G401.6 (cell line): Measurements from ENCODE around the gene VTI1A.
"Not testable (repeated sequence)": the region's sequence is repeated elsewhere in the genome, so short reads cannot be mapped to it uniquely, and the experiment has no call there.

Experiments used
- FAIRE-seq: peaks from 2 replicates; lab custom pipeline; 2012; peaks lifted over from hg19 to GRCh38; lab: Jason Lieb, UNC

The VTI1A gene

GRCh38 chr10:112446855-112447619, at the start of gene VTI1A, which contains the start of gene ZDHHC6:
VTI1A (plus strand) TSS chr10:112447215; CDS start chr10:112447374, 159 bp downstream.
ZDHHC6 (minus strand) TSS chr10:112446914; CDS start chr10:112445436, 1,478 bp downstream.
- no peak for FAIRE-seq

- FAIRE-seq, result no peak
These were observed 49.4 kb upstream of the VTI1A start for GRCh38 chr10:112397592-112397991.

- FAIRE-seq, result no peak
These were observed 44.1 kb upstream of the VTI1A start for GRCh38 chr10:112402917-112403316.

- no peak for FAIRE-seq
These were observed 42.4 kb upstream of the VTI1A start for GRCh38 chr10:112404617-112405016.

GRCh38 chr10:112406806-112407205, 40.2 kb upstream of the VTI1A start:
- FAIRE-seq, result not testable (repeated sequence)

GRCh38 chr10:112407696-112408095, 39.3 kb upstream of the VTI1A start:
- no peak for FAIRE-seq

GRCh38 chr10:112409299-112409698, 37.7 kb upstream of the VTI1A start:
- FAIRE-seq, result no peak

- FAIRE-seq, result no peak
These were observed 37.3 kb upstream of the VTI1A start for GRCh38 chr10:112409755-112410154.

DNA sequence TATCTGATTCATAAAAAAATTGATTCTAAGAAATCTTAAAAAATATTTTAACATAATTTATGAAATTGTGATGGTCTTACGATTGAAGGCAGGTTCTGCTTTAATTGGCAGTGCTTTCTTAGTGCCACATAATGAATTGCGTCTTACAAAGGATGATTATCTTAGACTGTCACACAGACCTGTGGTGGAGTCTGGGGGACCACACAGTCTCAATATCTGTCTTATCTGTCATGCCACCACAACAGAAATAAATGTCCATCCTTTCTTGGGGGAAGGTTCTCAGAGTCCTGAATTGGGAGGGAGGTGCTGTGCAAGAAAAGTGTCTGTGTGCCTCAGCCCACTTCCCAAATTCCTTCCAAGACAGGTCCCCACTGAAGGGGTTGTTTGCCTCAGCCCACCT, 34.3 kb upstream of the VTI1A start:
- no peak for FAIRE-seq

DNA sequence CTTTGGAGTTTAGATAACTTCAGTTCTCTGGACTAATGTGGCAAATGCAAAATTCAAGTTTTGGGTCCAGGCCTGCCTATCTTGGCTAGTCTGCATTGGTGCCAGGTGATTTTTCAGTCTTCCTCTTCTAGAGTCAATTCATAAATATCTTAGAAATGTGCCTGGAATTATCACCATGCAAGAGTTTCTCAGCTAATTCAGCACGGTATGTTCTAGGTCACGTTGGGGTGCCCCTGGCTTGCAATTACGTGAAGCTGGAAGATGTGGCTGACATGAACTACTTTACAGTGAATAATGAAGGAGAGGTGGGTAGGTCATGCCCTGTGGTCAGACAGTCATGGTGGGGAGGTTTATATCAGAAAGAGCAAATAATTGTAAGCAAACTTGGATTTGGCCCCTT, 25.3 kb upstream of the VTI1A start:
- no peak for FAIRE-seq

DNA sequence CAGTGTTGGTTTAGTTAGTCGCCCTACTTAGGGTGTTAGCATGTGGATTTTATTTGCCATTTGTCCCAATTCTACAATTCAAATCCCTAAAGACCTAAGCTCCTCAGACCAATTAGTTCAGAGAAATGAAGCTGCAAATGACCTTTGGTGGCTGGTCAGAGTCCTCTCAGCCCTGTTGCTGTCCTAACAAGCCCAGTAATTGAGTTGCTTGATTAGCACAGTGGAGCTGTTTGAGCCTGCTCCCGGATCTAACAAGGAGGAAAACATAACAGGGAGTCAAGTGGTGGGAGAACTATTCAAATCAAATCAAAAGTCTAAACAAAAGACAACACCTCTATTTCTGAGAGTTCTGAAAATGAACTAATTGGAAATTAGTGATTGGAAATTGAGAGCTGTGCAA, 22.4 kb upstream of the VTI1A start:
- no peak for FAIRE-seq

DNA sequence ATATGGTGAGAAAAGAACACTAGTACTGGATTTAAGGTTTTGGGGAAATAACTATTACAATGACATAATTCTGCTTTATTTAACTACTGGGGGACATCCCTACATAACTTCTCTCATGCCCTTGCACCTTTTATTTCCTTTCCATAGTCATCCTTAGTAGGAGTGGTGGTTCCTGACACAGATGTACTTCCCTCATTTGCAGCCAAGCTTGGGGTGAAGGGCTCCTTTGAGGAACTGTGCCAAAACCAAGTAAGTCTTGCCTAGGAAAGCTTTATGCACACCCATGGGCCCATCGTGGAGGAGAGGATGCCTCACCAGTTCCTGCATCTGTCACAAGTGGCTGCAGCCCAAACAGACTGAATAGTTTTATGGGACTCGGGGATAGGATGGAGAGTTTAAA, 20.9 kb upstream of the VTI1A start:
- FAIRE-seq, result no peak

DNA sequence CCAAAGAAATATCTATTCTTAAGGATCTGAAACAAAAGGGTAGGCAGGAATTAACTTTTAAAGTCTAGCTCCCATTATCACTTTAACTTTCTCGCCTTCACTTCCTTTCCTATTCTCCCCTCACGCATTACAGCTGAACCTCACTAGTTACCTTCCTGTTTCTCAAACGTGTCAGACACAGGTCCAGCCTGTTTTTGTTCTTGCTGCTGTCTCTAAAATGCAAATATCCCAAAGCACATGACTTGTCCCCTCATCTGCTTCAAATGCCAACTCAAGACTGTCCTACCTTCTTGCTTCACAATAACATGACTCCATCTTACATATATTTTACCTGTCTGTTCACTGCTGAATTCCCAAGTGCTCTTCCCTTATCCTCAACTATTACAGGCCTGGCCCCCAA, 17.9 kb upstream of the VTI1A start:
- no peak for FAIRE-seq

- FAIRE-seq, result no peak
These were observed 17.3 kb upstream of the VTI1A start for GRCh38 chr10:112429654-112430230.

- no peak for FAIRE-seq
These were observed 13.9 kb upstream of the VTI1A start for GRCh38 chr10:112433136-112433535.

DNA sequence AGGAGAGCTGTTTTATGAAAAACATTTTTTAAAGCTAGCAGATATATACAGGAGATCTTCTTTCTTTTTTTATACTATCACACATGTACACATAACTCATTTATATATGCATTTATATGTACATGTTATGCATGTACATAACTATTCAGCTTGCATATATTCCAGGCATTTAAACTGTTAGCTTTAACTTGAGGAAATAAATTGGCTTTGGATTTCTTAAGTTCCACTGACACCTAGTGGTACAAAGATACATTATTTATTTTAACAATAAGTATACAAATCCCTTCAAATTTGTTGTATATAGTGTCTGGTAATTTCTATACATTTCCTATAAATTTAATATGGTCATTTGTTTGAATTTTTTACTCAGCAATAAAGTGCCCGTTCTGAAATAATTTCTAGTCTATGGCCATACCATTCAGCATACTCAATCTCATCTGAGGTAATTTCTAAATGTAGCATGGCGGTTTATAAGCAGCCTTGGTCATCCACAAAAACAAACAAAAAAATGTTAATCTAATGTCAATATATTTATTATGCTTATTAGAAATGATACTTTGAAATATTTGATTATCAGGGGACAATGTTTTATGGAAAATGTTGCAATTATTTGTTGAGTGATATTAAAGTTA, 11.9 kb upstream of the VTI1A start:
- FAIRE-seq, result peak; percentile 95

DNA sequence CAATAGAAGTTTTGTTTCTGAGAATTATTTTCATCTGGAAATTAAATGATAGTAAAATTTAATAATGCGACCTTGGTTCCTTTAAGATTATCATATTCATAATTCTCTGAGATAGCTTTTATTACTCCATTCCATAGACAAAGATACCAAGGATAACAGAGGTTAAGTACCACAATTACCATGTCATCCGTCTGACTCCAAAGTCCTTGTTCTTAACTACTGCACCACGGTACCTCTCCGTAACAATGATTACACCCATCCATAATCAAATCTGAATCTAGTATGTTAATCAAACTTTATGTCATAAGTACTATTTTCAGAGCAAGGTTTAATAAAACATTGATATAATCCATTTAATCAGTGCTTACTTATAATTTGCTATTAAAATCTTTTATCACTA, 8.7 kb upstream of the VTI1A start:
- FAIRE-seq, result no peak

GRCh38 chr10:112441520-112441919, 5.5 kb upstream of the VTI1A start:
- FAIRE-seq, result no peak

- no peak for FAIRE-seq
These were observed 5.0 kb upstream of the VTI1A start for GRCh38 chr10:112442063-112442462.

DNA sequence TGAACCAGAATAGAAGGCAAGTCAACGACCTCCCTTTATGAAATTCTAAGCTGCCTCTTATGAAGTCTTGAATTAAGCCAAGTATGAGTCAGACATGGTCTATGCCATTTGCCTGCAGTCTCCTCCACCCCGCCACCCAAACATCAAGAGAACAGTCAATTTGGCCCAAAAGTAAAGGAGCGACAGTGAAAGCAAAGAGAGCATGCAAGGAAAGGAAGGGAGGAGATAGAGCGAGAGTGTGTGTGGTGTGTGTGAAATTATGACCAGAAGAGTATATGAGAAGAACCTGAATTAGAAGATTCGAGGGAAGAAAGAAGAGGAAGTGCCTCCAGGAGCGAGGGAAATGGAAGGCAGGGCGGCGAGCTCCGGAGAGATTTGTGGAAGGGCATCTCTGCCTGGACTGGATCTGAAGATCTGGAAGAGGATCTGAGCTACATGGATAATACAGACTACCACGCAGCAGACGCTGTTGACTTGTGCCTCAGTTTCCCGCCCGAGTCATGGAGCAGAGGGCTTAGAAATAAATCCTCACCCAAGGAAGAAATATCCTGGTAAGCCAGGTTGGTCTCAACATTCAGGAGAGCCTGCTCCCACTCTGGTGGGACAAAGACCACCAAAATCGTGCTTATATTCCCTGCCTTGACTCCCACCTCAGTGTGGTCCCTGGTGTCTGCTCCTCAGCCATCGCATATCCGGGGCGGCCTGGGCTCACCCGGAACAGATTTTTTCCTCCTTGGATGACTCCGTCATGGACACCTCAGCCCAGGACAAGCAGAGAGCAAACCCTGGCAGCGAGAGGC, 760 bp upstream of the VTI1A start:
- FAIRE-seq, result no peak

GRCh38 chr10:112447620-112447928, 559 bp downstream of the VTI1A start:
- no peak for FAIRE-seq

DNA sequence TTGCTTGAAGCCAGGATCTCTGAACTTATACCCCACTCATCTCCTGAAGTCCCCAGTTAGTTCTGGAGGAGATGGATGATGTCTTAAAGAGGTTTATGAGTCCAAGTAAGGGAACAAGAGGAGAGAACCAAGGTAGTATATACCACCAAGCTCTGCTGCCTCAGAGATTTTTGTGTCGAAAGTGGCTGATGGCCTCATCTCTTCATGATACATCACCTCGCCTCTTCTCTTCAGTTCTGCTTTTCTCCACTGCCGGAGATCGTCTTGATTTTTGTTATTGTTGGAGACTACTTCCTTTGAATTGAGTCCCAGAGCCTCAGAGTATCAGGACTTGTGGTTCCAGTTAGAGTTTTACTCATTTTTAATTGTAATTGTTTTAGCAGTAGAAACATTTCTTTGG, 1.9 kb downstream of the VTI1A start:
- FAIRE-seq, result no peak
